ENCODE results near the gene VTI1A. TPM values are rescaled to one million over a fixed set of nuclear protein-coding genes. Genes with fewer than 3 reads are reported as not detected.

The VTI1A gene
- total and polyA plus RNA-seq, 2 experiments from 2014 or later = 20.4 to 39.8 TPM

DNA sequence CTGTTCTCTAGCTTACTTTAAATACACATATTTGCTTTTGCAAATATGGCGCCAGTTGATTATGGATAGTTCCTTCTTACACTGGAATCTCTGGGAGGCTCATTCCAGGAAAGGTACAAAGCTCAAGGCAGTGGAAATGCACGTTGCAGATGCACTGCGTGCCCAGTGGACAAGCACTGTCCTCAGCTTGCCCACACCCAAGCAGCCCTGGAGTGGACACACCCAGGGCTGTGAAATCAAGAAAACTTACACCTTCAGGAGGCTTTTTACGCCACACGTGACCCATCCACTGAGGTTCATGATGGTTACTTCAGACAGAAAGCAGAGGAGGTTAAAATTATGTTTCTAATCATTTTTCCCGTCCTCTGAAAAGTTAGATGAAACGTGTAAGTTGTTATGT is 248.5 kb downstream of the VTI1A start:
- Histone ChIP-seq H2AFZ (no peak overlapping the region), H3K4me2 (no peak overlapping the region), H3K27ac (peak overlapping the region; percentile 57), H4K20me1 (ENCODE audit: insufficient read depth, poor library complexity, severe bottlenecking) (no peaks in the 10 kb centered on the region), H3K27me3 (no peaks in the 10 kb centered on the region), H3K36me3 (replicated peaks; ENCODE audit: insufficient read depth, low read depth) (no peaks in the 10 kb centered on the region), H3K9me2 (replicated peaks; ENCODE audit: insufficient read depth) (no peaks in the 10 kb centered on the region), H3K9me3 (ENCODE audit: low read depth) (no peaks in the 10 kb centered on the region), H3K4me3 (no peak overlapping the region), H3K79me2 (no peaks in the 10 kb centered on the region), H3K4me1 (ENCODE audit: insufficient read depth) (peaks cover 9% of the 10 kb centered on the region)
- 80% methylated on average over 7 of the region's 7 CpGs for WGBS (ENCODE audit: low lambda C conversion rate, missing lambda C conversion rate)
- TF ChIP-seq EZH2 (IDR thresholded peaks at IDR 0.05; ENCODE audit: borderline replicate concordance) (no peak), CTCF (IDR thresholded peaks at IDR 0.05; ENCODE audit: poor library complexity) (no peak), EZH2phosphoT487 (IDR thresholded peaks at IDR 0.05; ENCODE audit: low read depth, severe bottlenecking, unreplicated experiment) (no peak)
- DNase-seq (ENCODE audit: low spot score) = peak; percentile 46

DNA sequence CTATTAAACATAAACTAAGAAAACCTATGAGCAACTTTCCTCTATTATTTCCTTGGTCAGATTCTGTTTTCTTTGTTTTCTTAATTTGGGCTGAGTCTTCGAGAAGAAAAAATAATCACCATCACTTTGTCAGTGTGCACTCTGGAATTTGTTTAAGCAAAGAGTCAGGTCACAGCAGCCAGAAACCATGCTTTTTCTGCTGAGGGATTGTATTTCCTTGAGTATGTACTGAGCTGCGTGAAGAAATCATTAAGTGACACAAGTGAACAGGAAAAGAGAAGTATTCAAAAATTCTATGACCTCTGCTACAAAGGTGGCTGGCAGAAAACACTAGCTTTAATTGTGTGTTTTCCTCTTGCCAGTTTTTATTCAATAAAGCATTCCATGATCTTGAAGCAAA is 249.6 kb downstream of the VTI1A start:
- no peaks in the 10 kb centered on the region for H3K9me2 ChIP-seq (replicated peaks; ENCODE audit: insufficient read depth)
- H4K20me1 ChIP-seq (ENCODE audit: insufficient read depth, poor library complexity, severe bottlenecking) = no peaks in the 10 kb centered on the region
- 46% methylated on average over 2 of the region's 2 CpGs for WGBS (ENCODE audit: low lambda C conversion rate, missing lambda C conversion rate)
- no peak overlapping the region for H3K4me2 ChIP-seq
- H3K79me2 ChIP-seq = no peaks in the 10 kb centered on the region
- no peaks in the 10 kb centered on the region for H3K9me3 ChIP-seq (ENCODE audit: low read depth)
- H3K27me3 ChIP-seq = no peaks in the 10 kb centered on the region
- H2AFZ ChIP-seq = no peak overlapping the region
- peaks cover 12% of the 10 kb centered on the region for H3K4me1 ChIP-seq (ENCODE audit: insufficient read depth)
- H3K4me3 ChIP-seq = no peak overlapping the region
- H3K36me3 ChIP-seq (replicated peaks; ENCODE audit: insufficient read depth, low read depth) = no peaks in the 10 kb centered on the region
- peak overlapping the region; percentile 57 for H3K27ac ChIP-seq
- TF ChIP-seq EZH2 (IDR thresholded peaks at IDR 0.05; ENCODE audit: borderline replicate concordance) (no peak), EZH2phosphoT487 (IDR thresholded peaks at IDR 0.05; ENCODE audit: low read depth, severe bottlenecking, unreplicated experiment) (no peak), CTCF (IDR thresholded peaks at IDR 0.05; ENCODE audit: poor library complexity) (no peak)
- DNase-seq (ENCODE audit: low spot score) = no peak

- Histone ChIP-seq H3K27ac (no peak overlapping the region), H3K9me3 (ENCODE audit: low read depth) (no peaks in the 10 kb centered on the region), H3K79me2 (no peaks in the 10 kb centered on the region), H2AFZ (no peak overlapping the region), H3K36me3 (replicated peaks; ENCODE audit: insufficient read depth, low read depth) (no peaks in the 10 kb centered on the region), H3K4me1 (ENCODE audit: insufficient read depth) (peaks cover 13% of the 10 kb centered on the region), H3K4me2 (no peak overlapping the region), H3K4me3 (no peak overlapping the region), H3K9me2 (replicated peaks; ENCODE audit: insufficient read depth) (no peaks in the 10 kb centered on the region), H4K20me1 (ENCODE audit: insufficient read depth, poor library complexity, severe bottlenecking) (no peaks in the 10 kb centered on the region), H3K27me3 (no peaks in the 10 kb centered on the region)
- TF ChIP-seq CTCF (IDR thresholded peaks at IDR 0.05; ENCODE audit: poor library complexity) (no peak), EZH2 (IDR thresholded peaks at IDR 0.05; ENCODE audit: borderline replicate concordance) (no peak), EZH2phosphoT487 (IDR thresholded peaks at IDR 0.05; ENCODE audit: low read depth, severe bottlenecking, unreplicated experiment) (no peak)
- WGBS (ENCODE audit: low lambda C conversion rate, missing lambda C conversion rate) = 83% methylated on average over 7 of the region's 7 CpGs
- no peak for DNase-seq (ENCODE audit: low spot score)
Observed at GRCh38 chr10:112698133-112698817, 251.3 kb downstream of the VTI1A start.
